HUES64 (cell line): ENCODE results near the gene ULK3.

Experiments
- H3K27ac ChIP-seq: 2 replicates; pipeline ENCODE4 v1.7.0; 2013; ENCODE audit warnings: low read depth, low read length, inconsistent platforms
- H3K27me3 ChIP-seq: 2 replicates; pipeline ENCODE4 v1.6.1; 2013; ENCODE audit warnings: mild to moderate bottlenecking, low read length; ENCODE audit not compliant: insufficient read depth
- H3K36me3 ChIP-seq: 2 replicates; pipeline ENCODE4 v1.6.1; 2013; ENCODE audit warnings: mild to moderate bottlenecking, low read length; ENCODE audit not compliant: insufficient read depth
- H3K4me1 ChIP-seq: 2 replicates; pipeline ENCODE4 v1.6.1; 2013; ENCODE audit warnings: mild to moderate bottlenecking, low read length, moderate library complexity; ENCODE audit not compliant: insufficient read depth
- H3K4me3 ChIP-seq: 2 replicates; pipeline ENCODE4 v1.5.1; 2013; ENCODE audit warnings: mild to moderate bottlenecking, low read length, moderate library complexity
- H3K9ac ChIP-seq: 2 replicates; pipeline ENCODE4 v1.6.1; 2013; ENCODE audit warnings: mild to moderate bottlenecking, low read depth, low read length
- H3K9me3 ChIP-seq: 2 replicates; pipeline ENCODE4 v1.6.1; 2013; ENCODE audit warnings: low read depth, low read length; ENCODE audit not compliant: insufficient read depth
- WGBS: fragments of 150-250, 120-280 bp; methylation state at CpG from one replicate; pipeline ENCODE4 v1.1.7; 2013; ENCODE audit warnings: missing lambda C conversion rate; 5-methylcytosine and 5-hydroxymethylcytosine counted together

ULK3 gene

GRCh38 chr15:74790080-74790916 is 52.7 kb downstream of the ULK3 start:
- H3K9me3 ChIP-seq, result no peaks in the 10 kb centered on the region
- H3K36me3 ChIP-seq, result no peaks in the 10 kb centered on the region
- H3K4me1 ChIP-seq, result peaks cover 21% of the 10 kb centered on the region
- H3K4me3 ChIP-seq, result no peak overlapping the region
- no peak overlapping the region for H3K9ac ChIP-seq
- H3K27ac ChIP-seq, result no peak overlapping the region
- no peaks in the 10 kb centered on the region; the same call in 1 of the 2 replicates for H3K27me3 ChIP-seq
- 85% methylated on average over 15 of the region's 15 CpGs for WGBS

GRCh38 chr15:74789741-74790079 is 53.2 kb downstream of the ULK3 start:
- Histone ChIP-seq H3K9ac (no peak overlapping the region), H3K27me3 (no peaks in the 10 kb centered on the region; the same call in 1 of the 2 replicates), H3K27ac (no peak overlapping the region), H3K36me3 (no peaks in the 10 kb centered on the region), H3K4me1 (peaks cover 21% of the 10 kb centered on the region), H3K4me3 (no peak overlapping the region), H3K9me3 (no peaks in the 10 kb centered on the region)
- 96% methylated on average over 3 of the region's 3 CpGs for WGBS

- Histone ChIP-seq H3K36me3 (no peaks in the 10 kb centered on the region), H3K4me1 (peaks cover 21% of the 10 kb centered on the region), H3K27ac (no peak overlapping the region), H3K9me3 (no peaks in the 10 kb centered on the region), H3K27me3 (no peaks in the 10 kb centered on the region; the same call in 1 of the 2 replicates), H3K9ac (no peak overlapping the region), H3K4me3 (no peak overlapping the region)
- 78% methylated on average over 14 of the region's 14 CpGs for WGBS
Observed at GRCh38 chr15:74789171-74789631, 53.8 kb downstream of the ULK3 start.

GRCh38 chr15:74788683-74789151 is 54.2 kb downstream of the ULK3 start:
- no peaks in the 10 kb centered on the region for H3K36me3 ChIP-seq
- 58% methylated on average over 9 of the region's 9 CpGs for WGBS
- no peak overlapping the region for H3K4me3 ChIP-seq
- no peak overlapping the region for H3K27ac ChIP-seq
- no peaks in the 10 kb centered on the region; the same call in 1 of the 2 replicates for H3K27me3 ChIP-seq
- H3K4me1 ChIP-seq, result peaks cover 21% of the 10 kb centered on the region
- no peaks in the 10 kb centered on the region for H3K9me3 ChIP-seq
- no peak overlapping the region for H3K9ac ChIP-seq

GRCh38 chr15:74788042-74788682 is 54.8 kb downstream of the ULK3 start:
- Histone ChIP-seq H3K36me3 (no peaks in the 10 kb centered on the region), H3K4me1 (peaks cover 25% of the 10 kb centered on the region), H3K27me3 (no peaks in the 10 kb centered on the region; the same call in 1 of the 2 replicates), H3K9ac (no peak overlapping the region), H3K9me3 (no peaks in the 10 kb centered on the region), H3K4me3 (no peak overlapping the region), H3K27ac (no peak overlapping the region)
- 45% methylated on average over 7 of the region's 7 CpGs for WGBS

GRCh38 chr15:74787251-74788041 is 55.5 kb downstream of the ULK3 start:
- 48% methylated on average over 13 of the region's 13 CpGs for WGBS
- H3K27me3 ChIP-seq, result peaks cover 4% of the 10 kb centered on the region; the same call in 1 of the 2 replicates
- H3K9ac ChIP-seq, result no peak overlapping the region
- no peak overlapping the region for H3K27ac ChIP-seq
- H3K4me1 ChIP-seq, result peaks cover 26% of the 10 kb centered on the region
- no peak overlapping the region for H3K4me3 ChIP-seq
- H3K36me3 ChIP-seq, result no peaks in the 10 kb centered on the region
- H3K9me3 ChIP-seq, result no peaks in the 10 kb centered on the region

- WGBS, result 85% methylated on average over 4 of the region's 7 CpGs
- H3K27ac ChIP-seq, result no peak overlapping the region
- no peak overlapping the region for H3K9ac ChIP-seq
- H3K4me1 ChIP-seq, result peaks cover 26% of the 10 kb centered on the region
- H3K4me3 ChIP-seq, result no peak overlapping the region
- H3K9me3 ChIP-seq, result no peaks in the 10 kb centered on the region
- no peaks in the 10 kb centered on the region for H3K36me3 ChIP-seq
- H3K27me3 ChIP-seq, result peaks cover 4% of the 10 kb centered on the region
Observed at GRCh38 chr15:74786551-74787165, 56.3 kb downstream of the ULK3 start.
